GM21786 (cell line): Measurements from ENCODE around the gene BMPR1B.

Experiments used
- ATAC-seq: cut with Tn5 transposase; IDR thresholded peaks from one replicate; pipeline ENCODE4 v1.9.1; 2021; ENCODE audit not compliant: unreplicated experiment

BMPR1B gene

DNA sequence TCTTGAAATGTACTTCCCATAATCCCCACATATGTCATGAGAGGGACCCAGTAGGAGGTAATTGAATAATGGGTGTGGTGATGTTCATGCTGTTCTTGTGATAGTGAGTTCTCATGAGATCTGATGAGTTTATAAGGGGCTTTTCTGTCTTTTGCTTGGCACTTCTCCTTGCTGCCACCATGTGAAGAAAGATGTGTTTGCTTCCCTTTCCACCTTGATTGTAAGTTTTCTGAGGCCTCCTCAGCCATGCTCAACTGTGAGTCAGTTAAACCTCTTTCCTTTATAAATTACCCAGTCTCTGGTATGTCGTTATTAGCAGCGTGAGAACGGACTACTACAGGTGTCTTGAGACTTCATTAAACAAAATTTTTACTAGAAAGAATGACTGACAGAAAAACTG, 323.2 kb downstream of the BMPR1B start:
- no peak for ATAC-seq

DNA sequence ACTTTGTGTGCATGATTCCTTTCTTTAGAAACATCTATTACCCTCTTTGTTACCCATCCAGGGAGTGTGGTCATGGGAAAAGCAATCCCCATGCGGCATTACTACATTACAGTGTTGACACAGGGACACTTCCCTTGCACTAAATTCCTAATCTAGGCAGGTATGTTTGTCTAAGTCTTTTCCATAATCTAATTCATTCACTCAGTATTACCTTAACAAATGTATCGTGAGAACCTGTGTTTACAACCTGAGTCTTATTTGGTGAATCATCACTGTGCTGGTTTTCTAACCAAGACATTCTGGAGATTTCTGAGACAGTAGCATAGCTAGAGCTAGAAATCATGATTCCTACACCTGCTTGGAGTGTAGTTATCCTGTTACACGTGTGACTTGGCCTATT, 326.8 kb downstream of the BMPR1B start:
- ATAC-seq: no peak

DNA sequence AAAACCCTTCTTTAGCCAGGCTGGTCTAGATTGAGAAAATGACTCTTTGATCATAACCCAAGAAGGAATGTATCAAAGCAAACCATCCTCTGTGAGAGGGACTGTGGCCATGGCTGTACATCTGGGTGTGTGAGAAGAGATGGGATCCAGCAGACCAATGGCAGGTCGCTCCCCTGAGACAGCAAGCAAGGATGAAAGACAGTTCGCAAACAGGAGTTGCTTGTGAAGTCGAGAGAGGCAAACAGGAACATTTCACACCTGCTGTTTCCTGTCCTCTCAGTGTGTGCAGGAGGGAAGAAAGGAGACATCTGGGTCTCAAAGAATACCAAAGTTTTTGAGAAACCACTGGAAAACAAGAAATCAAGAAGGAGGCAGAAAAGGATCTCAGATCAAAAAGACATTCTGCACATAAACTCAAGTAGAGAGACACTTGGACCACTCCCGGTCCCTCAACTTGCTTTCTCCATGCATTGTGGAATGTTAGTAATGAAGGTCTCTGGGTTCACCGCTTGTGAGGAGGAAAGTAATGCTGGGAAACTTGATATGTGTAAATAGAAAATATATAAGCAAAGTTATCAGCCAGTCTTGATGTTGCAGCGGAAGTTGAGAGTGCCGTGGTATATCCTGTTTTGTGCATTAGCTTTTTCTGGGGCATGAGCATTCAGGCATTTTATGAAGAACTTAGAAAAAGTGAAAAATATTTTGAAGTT, 327.5 kb downstream of the BMPR1B start:
- ATAC-seq: no peak

DNA sequence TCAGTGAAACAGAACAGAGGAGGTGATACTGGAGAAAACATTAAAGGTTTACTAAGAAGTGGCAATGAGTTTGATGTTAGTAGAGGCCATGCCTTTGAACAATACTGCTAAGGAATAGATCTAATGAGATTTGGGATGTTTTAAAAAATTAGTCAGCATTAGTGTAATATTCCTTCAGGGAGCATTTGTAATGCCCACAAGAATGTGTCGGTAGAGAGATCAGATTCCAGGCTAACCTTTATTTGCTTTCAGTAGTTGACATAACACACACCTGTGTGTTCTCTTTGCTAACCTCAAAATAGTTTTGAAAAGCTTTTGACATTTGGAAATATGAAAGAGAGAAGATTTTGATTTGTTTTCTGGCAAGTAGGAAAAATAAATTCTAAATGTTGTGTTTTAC, 328.8 kb downstream of the BMPR1B start:
- no peak for ATAC-seq

DNA sequence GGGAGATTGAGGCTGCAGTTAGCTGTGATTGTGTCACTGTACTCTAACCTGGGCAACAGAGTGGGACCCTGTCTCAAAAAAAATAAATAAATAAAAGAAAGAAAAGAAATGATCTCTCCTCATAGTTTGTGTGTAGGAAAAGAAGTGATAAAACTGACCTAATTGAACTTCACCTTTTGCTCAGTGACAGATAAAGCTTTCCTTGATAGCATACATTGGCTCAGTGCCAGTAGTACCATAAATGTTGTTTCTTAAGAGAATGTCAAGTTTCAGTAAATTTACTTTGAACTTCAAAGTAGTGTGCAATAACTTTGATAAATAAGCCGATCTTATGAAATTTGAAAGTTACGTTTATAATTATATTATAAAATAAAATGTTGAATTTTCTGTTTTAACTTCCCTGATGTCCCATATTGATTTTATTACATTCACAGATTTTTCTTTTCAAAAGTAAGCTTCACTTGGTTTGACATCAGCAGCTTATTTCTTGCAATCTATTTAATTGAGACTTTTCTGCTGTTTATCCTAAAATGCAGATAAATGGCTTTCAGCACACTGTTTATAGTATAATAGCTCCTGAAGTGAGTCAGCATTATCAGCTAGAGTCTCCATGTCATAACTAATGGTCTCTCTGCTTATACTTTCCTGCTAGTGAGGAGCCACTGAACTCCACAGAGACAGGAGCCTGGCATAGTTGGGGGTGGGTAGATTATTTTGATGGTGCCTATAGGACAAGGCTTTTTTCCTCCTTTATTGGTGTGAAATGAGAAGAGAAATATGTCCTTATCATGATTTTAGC, 330.1 kb downstream of the BMPR1B start:
- ATAC-seq: no peak

DNA sequence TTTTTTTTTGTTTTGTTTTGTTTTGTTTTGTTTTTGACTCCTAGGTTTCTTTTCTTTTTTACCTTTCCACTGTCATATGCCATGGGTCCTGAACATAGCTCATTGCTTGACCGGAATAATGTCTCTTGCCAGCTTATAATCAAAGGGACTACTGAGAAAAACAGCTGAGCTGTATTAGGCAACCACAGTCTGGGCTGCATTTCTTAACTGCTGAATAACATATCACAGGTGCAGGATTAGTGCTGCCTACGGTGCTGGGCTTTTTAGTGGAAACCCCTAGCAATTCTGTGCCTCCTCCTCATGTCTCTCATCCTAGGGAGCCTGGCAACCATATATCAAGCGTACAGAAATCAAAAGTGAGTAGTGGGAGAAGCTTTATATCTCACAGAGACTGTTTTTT, 333.5 kb downstream of the BMPR1B start:
- ATAC-seq: no peak

DNA sequence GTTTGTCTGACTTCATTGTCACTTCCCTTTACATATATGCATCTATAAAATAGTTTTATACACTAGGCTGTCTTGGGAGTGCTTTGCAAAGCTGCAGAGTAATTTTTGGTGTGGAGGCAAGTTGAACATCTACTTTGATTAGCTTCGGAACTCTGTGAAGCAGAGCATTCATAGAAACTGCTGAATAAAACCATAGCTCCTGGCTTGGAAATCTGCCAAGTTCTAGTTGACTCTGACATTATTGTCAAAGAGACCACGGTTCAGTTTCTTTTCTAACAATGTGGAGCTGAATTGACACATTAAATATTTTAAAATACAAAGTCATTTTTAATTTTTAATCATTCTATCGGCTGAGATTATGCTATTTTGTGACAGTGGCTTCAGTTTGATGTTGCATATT, 335.0 kb downstream of the BMPR1B start:
- no peak for ATAC-seq

DNA sequence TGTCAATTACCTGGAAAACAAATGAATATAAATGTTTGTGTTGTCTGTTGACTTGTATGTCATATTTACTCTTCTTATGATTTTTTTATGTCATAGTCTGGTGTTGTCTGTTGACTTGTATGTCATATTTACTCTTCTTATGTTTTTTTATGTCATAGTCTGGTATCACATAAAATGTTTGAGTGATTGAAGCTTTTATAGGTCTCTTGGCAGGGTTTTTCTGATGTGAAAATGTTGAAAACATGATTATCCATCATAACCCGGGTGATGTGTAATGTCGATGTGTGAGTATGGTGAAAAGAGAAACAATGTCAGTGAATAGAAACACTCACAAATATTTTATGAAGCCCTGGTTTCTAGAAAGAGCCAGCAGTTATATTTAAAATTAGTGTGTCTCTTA, 335.7 kb downstream of the BMPR1B start:
- no peak for ATAC-seq

DNA sequence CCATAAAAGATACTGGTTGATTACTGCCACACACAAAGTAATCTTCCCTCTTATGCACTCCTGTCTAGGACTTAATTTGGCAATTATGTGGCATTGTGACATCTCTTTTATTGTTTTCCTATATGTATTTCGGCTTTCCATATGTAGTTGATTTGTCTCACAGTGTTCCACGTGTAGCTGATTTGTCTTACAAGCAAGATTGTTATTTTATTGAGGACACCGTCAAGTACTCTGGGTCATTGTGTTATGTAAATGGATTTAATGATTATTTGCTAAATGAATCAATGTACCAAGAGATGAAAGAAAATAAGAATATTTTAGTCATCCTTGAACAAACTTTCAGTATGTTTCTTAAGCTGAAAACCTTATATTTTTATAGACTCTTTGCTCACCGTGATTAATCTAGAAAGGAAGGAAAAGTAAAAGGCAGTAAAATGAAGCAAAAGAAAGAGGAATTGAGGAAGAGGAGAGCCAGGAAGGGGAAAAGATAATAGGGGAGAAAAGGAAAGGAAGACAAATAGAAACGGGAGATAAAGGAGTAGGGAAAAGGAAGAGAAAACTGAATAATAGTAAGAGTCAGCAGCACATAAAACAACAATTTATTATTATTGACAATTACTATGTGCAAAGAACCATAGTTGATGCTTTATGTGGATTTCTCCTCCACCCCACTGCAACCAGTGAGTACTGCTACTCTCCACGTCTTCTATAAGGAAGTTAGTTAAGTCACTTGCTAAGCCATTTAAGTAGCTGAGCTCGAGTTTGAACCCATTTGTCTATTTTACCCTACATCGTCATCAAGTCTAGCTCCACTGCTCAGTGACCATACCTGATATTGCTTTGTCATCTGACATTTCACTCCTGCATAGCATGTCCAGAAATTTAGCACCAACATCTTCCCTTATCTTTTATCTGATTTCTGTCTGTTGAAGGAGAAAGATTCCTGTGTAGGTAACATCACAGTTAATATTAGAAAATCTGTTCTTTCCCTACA, 336.5 kb downstream of the BMPR1B start:
- no peak for ATAC-seq

GRCh38 chr4:95095348-95095974, 337.7 kb downstream of the BMPR1B start:
- ATAC-seq: no peak

- ATAC-seq: no peak
Measured at GRCh38 chr4:95102162-95102790, 344.5 kb downstream of the BMPR1B start.

- no peak for ATAC-seq
Measured at GRCh38 chr4:95105112-95105511, 347.4 kb downstream of the BMPR1B start.

GRCh38 chr4:95105983-95106382, 348.2 kb downstream of the BMPR1B start:
- no peak for ATAC-seq

DNA sequence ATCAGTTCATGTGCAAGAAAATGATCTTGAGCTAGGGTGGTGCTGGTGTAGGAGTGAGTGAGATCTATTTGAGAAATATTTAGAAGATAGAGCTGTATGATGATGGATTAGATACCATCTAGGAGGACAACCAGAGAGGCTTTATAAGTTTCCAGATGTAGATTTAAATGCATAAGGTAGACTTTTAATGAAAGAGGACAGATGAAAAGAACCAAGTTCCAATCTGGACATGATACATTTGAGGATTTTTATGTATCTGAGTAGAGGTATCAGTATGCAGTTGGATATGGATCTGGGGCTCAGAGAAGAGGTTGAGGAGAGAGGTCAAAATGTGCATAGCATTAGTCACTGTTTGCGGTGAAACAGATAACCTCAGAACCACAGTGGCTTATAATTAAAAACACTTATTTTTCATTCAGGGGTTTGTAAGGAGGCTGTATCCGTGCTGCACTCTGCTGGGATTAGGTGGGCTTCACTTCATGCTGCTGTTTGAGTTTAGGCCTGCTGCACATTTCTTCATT, 348.7 kb downstream of the BMPR1B start:
- ATAC-seq: no peak

DNA sequence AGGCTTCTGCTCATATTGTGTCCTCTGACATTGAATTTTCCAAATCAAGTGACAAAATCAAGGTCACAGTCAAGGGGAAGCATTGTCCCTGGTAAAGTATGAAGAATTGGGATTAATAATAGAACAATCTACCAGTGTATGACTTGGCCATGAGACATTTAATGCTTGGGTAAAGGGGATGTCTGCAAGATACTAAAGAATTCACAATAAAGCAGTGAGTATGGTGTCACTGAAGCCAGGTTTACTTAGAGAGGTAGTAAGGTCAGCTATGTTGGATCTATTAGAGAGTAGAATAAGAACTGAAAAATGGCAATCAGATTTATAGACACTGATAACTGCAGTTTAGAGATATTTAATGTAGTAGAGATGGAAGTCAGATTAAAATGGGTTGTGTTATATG, 349.2 kb downstream of the BMPR1B start:
- ATAC-seq: no peak

- ATAC-seq: no peak
Measured at GRCh38 chr4:95107635-95108034, 349.9 kb downstream of the BMPR1B start.

- no peak for ATAC-seq
Measured at GRCh38 chr4:95108883-95109421, 351.2 kb downstream of the BMPR1B start.

DNA sequence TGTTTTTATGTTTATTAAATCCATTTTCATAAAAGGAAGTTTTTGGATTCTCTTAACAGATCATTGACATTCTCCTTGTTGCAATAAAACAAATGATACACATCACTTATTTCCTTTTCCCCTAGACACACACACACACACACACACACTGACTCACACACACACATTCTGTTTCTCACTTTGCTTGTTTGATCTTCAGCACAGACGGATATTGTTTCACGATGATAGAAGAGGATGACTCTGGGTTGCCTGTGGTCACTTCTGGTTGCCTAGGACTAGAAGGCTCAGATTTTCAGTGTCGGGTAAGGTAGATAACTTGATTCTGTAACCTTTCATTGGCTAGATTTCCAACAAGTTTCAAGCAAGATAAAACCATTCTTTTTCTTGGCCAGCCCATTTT, 356.8 kb downstream of the BMPR1B start:
- no peak for ATAC-seq

DNA sequence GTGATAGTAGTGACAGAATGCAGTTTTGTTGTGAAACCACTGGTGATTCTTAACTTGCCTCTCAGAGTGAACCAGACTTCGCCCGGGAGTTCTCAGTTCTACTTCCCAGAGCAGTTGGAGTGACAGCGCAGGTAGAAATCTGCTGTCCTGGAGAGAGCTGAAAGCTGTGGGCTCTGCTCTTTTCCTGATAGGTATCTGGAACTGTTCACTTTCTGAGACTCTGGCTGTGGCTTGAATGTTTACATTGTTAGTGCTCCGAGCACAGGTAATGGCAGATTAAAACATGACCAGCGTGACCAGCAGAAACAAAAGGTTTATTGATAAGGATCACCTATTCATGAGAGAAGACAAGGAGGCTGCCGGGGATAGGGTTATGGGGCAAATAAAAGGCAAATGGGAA, 360.7 kb downstream of the BMPR1B start:
- no peak for ATAC-seq

- no peak for ATAC-seq
Measured at GRCh38 chr4:95120456-95120855, 362.7 kb downstream of the BMPR1B start.
